ENCODE results near the gene MGMT. TPM values are rescaled to one million over a fixed set of nuclear protein-coding genes. Genes with fewer than 3 reads are reported as not detected.

Gene MGMT
- total RNA-seq, 1 donor from 2014 or later: 20.9 TPM

DNA sequence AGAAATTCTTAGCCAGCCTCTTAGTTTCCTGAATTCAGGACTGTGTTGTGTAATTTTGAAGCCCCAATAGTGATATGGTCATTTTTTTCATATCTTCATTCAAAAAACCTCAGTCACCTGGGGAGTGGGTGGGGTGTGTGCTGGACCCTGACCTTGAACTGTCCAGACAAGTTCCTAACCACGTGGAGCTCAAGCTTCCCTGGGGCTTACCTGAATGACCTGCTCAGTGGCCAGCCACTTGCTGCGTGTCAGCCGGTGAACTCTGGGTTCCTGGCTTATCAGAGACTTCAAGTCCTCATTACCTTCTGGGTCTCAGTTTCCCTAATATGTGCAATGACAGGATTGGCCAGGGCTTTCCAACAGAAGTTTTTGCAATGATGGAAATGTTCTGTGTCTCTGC, 27.1 kb downstream of the MGMT start:
- DNase-seq (ENCODE audit: low read depth): no peak

DNA sequence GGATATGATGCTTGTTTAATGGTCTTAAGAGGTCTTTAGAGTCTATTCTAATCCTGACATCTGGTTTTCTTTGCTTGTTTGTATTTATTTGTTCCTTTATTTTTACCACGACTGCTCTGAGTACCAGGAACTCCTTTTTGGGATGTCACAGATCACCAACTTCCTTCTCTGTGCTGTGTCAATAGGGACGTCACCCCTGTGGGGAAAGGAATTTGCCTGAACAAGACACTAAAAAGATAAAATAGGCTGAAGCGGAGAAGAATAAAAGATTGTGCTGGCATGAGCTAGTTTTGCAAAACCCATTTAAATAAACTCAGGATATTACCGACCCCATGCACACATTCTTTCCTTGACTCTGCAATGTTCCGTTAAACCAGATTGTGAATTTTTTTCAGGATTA, 27.7 kb downstream of the MGMT start:
- DNase-seq (ENCODE audit: low read depth): no peak

DNA sequence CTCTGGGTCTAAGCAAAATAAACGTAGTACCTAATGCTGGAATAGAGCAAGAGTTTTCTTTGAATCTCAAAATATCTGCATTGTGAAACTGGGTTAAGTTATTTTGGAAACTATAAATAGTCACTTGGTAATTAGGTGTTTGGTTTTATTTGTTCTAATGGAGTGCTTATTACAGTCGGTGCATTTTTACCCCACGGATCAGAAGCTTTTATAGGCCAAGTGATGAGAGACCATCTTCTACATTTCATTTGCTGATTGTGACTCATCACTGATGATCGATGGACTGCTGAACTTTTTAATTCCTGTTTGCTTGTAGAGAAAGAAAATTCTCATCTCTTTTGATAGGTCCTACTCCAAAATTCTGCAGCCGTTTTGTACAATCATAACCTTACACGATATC, 28.2 kb downstream of the MGMT start:
- DNase-seq (ENCODE audit: low read depth): no peak

GRCh38 chr10:129495698-129496097, 28.7 kb downstream of the MGMT start:
- DNase-seq (ENCODE audit: low read depth): peak; percentile 50

GRCh38 chr10:129497013-129497412, 30.0 kb downstream of the MGMT start:
- no peak for DNase-seq (ENCODE audit: low read depth)

DNA sequence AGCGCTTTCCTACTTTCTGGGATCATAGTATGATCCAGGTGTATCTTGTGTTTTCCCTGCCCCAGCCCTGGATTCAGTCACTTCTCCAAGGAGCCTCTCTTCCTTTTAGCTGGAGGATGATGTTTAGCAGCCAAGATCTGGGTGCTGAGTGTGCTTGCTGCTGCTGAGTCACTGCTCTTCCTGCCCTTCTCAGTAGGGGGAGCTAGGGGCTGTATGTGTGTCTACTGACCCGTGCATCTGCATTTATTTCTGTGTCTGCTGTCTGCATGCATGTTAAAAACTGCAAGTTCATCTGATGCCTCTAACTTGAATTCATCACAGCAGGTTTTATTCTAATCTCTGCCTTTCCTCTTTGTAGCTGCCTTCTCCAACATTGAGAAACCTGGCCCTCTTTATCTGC, 31.6 kb downstream of the MGMT start:
- DNase-seq (ENCODE audit: low read depth): no peak

- DNase-seq (ENCODE audit: low read depth): no peak
These were observed 33.7 kb downstream of the MGMT start for GRCh38 chr10:129500617-129501339.

DNA sequence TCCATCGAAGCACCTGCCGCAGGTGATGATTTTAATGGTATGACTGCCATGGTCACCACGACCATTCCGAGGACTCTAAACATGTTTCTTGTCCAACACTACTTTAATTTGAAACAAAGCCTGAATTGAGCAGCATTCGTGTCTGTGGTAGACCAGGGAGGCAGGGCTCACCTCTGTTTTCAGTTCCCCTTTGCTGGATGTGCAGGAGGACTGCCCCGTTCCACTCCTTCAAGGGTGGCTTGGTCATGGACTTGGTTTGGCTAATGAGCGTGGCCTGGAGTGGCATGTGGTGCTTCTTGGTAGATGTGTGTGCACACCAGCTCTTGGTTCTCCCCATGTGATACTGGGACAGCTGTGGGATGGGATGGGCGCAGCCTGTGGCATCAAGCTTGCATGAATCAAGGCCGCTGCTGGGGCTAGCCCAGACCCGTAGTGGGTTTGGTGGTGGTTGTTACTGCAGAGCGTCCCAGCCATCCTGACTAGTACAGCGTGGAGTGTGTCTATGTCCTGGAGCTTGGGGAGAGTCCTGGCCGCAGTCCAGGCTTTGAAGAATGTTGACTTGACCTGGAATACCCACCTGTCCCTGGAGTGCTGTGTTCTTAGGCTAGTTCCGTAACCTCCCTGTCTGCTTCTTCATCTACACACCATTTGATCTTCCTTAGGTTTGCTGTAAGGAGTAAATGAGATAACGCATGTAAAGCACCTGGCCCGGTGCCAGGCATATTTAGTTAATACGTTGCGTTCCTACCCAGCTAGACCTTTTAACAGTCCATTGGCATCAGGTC, 34.8 kb downstream of the MGMT start:
- DNase-seq (ENCODE audit: low read depth): peak; percentile 15

GRCh38 chr10:129502448-129502847, 35.4 kb downstream of the MGMT start:
- DNase-seq (ENCODE audit: low read depth): no peak

DNA sequence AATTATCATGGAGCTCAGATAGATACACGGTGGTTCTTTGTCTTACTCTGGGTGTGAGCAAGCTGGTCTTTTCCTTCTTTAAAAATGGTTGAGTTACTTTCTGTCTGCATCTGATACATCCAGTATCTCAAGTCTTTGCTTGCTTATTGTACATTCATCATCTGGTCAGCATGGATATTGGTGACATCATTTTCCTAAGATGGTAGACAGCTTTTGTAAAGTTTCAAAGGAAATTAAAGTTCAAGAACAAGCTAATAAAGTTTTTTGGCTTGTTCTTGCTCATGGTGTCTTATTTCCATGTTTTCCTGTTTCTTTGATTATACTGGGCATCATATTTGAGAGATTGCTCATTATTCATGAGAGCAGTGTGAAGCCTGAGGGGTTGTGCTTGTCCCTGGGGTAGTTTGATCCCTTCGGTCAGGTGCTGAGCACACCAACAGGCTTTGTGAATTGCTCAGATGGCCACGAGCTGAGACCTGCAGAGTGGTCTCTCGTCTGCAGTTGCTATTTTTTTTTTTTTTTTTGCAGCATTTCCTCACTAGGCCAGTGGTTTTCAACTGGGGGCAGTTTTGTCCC, 38.5 kb downstream of the MGMT start:
- no peak for DNase-seq (ENCODE audit: low read depth)

- DNase-seq (ENCODE audit: low read depth): peak; percentile 8
These were observed 39.2 kb downstream of the MGMT start for GRCh38 chr10:129506101-129506797.

DNA sequence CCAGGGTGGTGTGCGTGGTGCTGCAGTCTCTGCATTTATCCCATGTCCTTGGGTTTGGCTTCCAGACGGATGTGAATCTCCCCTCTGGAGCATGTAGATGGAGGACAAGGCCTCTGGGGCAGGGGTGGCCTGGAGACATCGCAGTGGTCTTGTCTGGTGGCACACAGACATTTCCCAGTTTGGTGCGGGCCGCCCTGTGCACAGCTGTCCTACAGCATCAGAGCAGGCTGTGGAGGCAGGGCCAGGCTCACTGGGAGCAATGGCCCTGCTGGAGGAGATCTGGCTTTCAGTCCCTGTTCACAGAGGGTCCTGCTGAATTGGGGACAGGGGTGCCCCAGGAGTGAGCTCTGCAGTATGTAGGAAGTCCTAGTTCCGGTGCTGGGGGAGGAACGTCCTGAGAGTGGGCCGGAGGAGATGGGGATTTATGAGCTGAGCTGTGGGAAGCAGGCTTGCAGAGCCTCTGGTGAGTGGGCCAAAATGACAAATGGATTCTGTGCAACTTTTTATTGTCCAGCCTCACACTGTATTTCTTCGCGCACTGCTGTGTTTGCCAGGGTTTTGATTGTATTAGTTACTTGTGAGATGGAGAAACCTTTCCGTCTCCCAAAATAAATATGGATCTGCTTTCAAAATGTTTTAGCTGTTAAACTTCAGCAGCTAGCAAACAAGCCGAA, 40.3 kb downstream of the MGMT start:
- DNase-seq (ENCODE audit: low read depth): no peak

GRCh38 chr10:129509155-129509554, 42.1 kb downstream of the MGMT start:
- DNase-seq (ENCODE audit: low read depth): no peak

DNA sequence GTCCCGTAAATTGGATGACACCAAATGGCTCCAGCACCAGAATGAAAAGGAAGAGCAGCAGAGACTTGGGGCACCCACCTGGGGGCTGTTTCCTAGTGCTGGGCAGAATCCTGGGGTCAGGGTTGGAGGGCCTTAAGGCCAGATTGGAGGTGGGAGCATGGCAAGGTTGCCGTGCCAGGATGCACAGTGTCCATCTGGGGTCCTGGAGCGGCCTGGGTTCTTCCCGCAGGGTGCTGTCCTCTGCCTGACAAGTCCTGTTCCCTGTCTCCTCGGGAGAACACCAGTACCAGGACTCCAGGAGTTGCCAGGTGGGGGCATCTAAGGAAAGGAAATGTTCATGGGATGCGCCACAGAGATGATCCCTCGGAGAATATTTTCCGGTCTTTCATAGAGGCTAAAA, 42.8 kb downstream of the MGMT start:
- DNase-seq (ENCODE audit: low read depth): no peak

GRCh38 chr10:129511086-129511485, 44.0 kb downstream of the MGMT start:
- no peak for DNase-seq (ENCODE audit: low read depth)

GRCh38 chr10:129511758-129512157, 44.7 kb downstream of the MGMT start:
- DNase-seq (ENCODE audit: low read depth): no peak

DNA sequence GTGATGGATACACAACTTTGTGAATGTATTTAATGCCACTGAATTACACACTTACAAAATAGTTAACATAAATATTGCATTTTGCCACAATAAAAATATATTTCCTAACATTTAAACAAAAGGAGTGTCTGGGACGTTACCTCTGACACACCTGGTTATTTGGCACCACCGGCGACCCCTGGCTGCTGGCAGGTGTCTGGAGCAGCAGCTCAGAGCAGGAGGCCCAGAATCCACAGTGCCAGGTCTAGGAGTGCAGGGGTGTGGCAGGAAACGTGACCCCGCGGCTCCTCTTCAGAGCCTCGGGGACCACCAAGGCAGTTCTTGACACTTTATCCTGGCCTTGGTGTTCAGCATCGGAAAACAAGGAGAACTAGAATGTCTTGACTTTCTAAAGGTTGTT, 46.3 kb downstream of the MGMT start:
- DNase-seq (ENCODE audit: low read depth): no peak

- peak; percentile 51 for DNase-seq (ENCODE audit: low read depth)
These were observed 47.8 kb downstream of the MGMT start for GRCh38 chr10:129514568-129515451.

DNA sequence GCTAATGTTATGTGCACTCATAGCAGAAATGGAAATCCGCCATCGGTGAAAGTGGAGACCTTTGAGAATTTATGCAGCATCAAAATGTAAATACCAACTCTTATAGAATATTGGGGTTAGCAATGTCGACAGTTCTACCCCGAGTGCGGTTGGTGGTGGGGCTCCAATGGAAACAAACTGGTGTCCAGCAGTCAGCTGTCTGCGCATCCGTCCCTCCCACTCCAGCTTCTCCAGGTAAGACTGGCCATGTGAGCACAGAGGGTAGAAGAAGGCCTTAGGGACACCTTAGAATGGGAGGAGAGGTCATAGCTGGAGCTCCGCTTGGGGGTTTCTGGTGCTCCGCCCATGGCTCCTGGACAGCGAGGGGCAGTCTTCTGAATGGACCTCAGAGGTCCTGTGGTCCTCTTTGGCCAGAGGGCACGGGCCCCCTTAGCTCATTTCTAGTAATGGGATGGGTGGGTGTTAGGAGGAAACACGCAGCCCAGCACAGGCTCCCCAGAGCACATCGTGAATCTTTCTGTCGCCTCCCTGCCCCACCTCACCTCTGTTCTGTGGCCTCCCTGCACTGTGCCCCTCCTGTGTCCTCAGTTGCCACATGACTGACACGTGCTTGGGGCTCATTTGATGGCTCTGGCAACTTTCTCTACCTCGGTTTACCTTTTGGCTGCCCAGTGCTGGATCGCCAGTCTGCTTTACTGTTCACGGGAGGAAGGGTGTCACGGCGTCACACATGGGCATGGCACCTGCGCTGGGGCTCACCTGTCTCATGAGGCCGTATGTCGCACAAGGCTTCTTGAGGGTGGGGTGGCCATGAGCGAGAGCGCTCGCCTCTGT, 50.0 kb downstream of the MGMT start:
- DNase-seq (ENCODE audit: low read depth): no peak
